ENCODE measurements around the gene SHOC1. TPM values are rescaled to one million over a fixed set of nuclear protein-coding genes. Genes with fewer than 3 reads are reported as not detected.

The SHOC1 gene
- total and polyA plus RNA-seq, 2 of the 13 experiments (the other 11 are each of a cell fraction or from before 2014, with no cell fraction given): not detected

- TF ChIP-seq NFYC (CRISPR knock-in tag; IDR thresholded peaks at IDR 0.05) (no peak), AGO1 (IDR thresholded peaks at IDR 0.05; ENCODE audit: low read depth, low read length, poor library complexity, severe bottlenecking) (no peak), ZKSCAN5 (CRISPR knock-in tag; IDR thresholded peaks at IDR 0.05) (no peak), ZNF609 (CRISPR knock-in tag; IDR thresholded peaks at IDR 0.05; ENCODE audit: borderline replicate concordance) (no peak), ZNF501 (CRISPR knock-in tag; IDR thresholded peaks at IDR 0.05) (no peak), RORA (CRISPR knock-in tag; IDR thresholded peaks at IDR 0.05) (no peak), CHD4 (IDR thresholded peaks at IDR 0.05; ENCODE audit: borderline replicate concordance, low read length) (no peak)
- TF ChIP-seq, protein P1, sequence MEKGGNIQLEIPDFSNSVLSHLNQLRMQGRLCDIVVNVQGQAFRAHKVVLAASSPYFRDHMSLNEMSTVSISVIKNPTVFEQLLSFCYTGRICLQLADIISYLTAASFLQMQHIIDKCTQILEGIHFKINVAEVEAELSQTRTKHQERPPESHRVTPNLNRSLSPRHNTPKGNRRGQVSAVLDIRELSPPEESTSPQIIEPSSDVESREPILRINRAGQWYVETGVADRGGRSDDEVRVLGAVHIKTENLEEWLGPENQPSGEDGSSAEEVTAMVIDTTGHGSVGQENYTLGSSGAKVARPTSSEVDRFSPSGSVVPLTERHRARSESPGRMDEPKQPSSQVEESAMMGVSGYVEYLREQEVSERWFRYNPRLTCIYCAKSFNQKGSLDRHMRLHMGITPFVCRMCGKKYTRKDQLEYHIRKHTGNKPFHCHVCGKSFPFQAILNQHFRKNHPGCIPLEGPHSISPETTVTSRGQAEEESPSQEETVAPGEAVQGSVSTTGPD (CRISPR knock-in tag; IDR thresholded peaks at IDR 0.05): no peak
- TF ChIP-seq, protein P2, sequence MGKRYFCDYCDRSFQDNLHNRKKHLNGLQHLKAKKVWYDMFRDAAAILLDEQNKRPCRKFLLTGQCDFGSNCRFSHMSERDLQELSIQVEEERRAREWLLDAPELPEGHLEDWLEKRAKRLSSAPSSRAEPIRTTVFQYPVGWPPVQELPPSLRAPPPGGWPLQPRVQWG (CRISPR knock-in tag; IDR thresholded peaks at IDR 0.05; ENCODE audit: borderline replicate concordance, low read depth): no peak
These were observed 26.3 kb upstream of the SHOC1 start (continued) for GRCh38 chr9:111821006-111821528.

Data from HepG2 (cell line).